H1 (cell line): Measurements from ENCODE around the gene FJX1. TPM values are rescaled to one million over a fixed set of nuclear protein-coding genes. Genes with fewer than 3 reads are reported as not detected.

Experiments
- CTCF ChIA-PET: fragments of 300-600 bp; sonication (Branson Sonifier 250); formaldehyde crosslinking; loops from one replicate; lab custom pipeline; 2021; ENCODE audit not compliant: partially characterized antibody; lab: Charles Lee
- POLR2A ChIA-PET: fragments of 300-600 bp; sonication (Branson Sonifier 250); formaldehyde crosslinking; loops from one replicate; lab custom pipeline; 2021; ENCODE audit warnings: inconsistent platforms; ENCODE audit not compliant: partially characterized antibody; lab: Charles Lee
- DNase-seq, 2 experiments: peaks; one replicate each; pipeline versions ENCODE4 v3.0.0 to v3.0.0-alpha.2; 2010 to 2022; ENCODE audit warnings: low spot score in 2 of 2, low read depth in 1 of 2, mixed read lengths in 1 of 2
- FAIRE-seq: peaks from 2 replicates; lab custom pipeline; 2011; peaks lifted over from hg19 to GRCh38; lab: Jason Lieb, UNC
- H2AFZ ChIP-seq: 2 replicates; pipeline ENCODE4 v1.8.1; 2012; ENCODE audit warnings: low read length, inconsistent platforms
- H2AK5ac ChIP-seq: 2 replicates; pipeline ENCODE4 v1.6.1; 2013; ENCODE audit warnings: low read depth, low read length
- H2BK120ac ChIP-seq: replicated peaks from 2 replicates; pipeline ENCODE3; 2013; ENCODE audit warnings: low read depth, low read length, inconsistent platforms
- H2BK12ac ChIP-seq: 2 replicates; pipeline ENCODE4 v1.6.1; 2013; ENCODE audit warnings: low read depth, low read length
- H2BK15ac ChIP-seq: 2 replicates; pipeline ENCODE4 v1.6.1; 2013; ENCODE audit warnings: low read length
- H2BK20ac ChIP-seq: 2 replicates; pipeline ENCODE4 v1.6.1; 2013; ENCODE audit warnings: low read length
- H2BK5ac ChIP-seq: 2 replicates; pipeline ENCODE4 v1.6.1; 2013; ENCODE audit warnings: low read depth, low read length
- H3K14ac ChIP-seq: 2 replicates; pipeline ENCODE4 v1.6.1; 2013; ENCODE audit warnings: inconsistent platforms; ENCODE audit not compliant: insufficient read length
- H3K18ac ChIP-seq: 2 replicates; pipeline ENCODE4 v1.6.1; 2013; ENCODE audit warnings: low read length; ENCODE audit errors: extremely low read depth
- H3K23ac ChIP-seq: 2 replicates; pipeline ENCODE4 v1.6.1; 2013; ENCODE audit warnings: inconsistent platforms; ENCODE audit not compliant: insufficient read length
- H3K23me2 ChIP-seq: 2 replicates; pipeline ENCODE4 v1.6.1; 2013; ENCODE audit warnings: low read depth, low read length
- H3K27ac ChIP-seq: 2 replicates; pipeline ENCODE4 v1.6.1; 2011; ENCODE audit warnings: low read depth, low read length, inconsistent platforms
- H3K27me3 ChIP-seq, 4 experiments: replicated peaks in 1 of 4; 1 replicate in 1 of 4; 2 replicates in 3 of 4; pipeline versions ENCODE4 v1.6.1 to v1.8.1; 2011 to 2013; ENCODE audit warnings: low read length in 3 of 4, mild to moderate bottlenecking in 3 of 4, inconsistent platforms in 2 of 4, mixed read lengths in 2 of 4, moderate library complexity in 1 of 4; ENCODE audit not compliant: control insufficient read depth in 3 of 4, insufficient read depth in 3 of 4; ENCODE audit errors: extremely low read depth in 1 of 4
- H3K36me3 ChIP-seq, 4 experiments: 2 replicates each; pipeline versions ENCODE4 v1.6.1 to v1.8.1; 2011 to 2013; ENCODE audit warnings: mild to moderate bottlenecking in 4 of 4, low read length in 3 of 4, moderate library complexity in 2 of 4, control low read depth in 1 of 4, inconsistent platforms in 1 of 4; ENCODE audit not compliant: insufficient read depth in 4 of 4, control insufficient read depth in 2 of 4
- H3K4ac ChIP-seq: replicated peaks from 2 replicates; pipeline ENCODE3; 2013; ENCODE audit warnings: low read length, low read depth, mixed read lengths, inconsistent platforms; ENCODE audit not compliant: insufficient read length
- H3K4me1 ChIP-seq, 4 experiments: replicated peaks in 1 of 4; 1 replicate in 1 of 4; 2 replicates in 3 of 4; pipeline versions ENCODE4 v1.6.1 to v1.8.1; 2011 to 2013; ENCODE audit warnings: low read length in 3 of 4, inconsistent platforms in 2 of 4, mixed read lengths in 1 of 4; ENCODE audit not compliant: insufficient read depth in 4 of 4, control insufficient read depth in 3 of 4
- H3K4me2 ChIP-seq, 2 experiments: 2 replicates each; pipeline versions ENCODE4 v1.6.1 to v1.8.1; 2011 to 2013; ENCODE audit warnings: low read depth in 2 of 2, low read length in 2 of 2, control low read depth in 1 of 2, inconsistent platforms in 1 of 2, mild to moderate bottlenecking in 1 of 2; ENCODE audit not compliant: insufficient read depth in 1 of 2
- H3K4me3 ChIP-seq, 4 experiments: fragments of 200-600, 300-600 bp in 1 of 4; sonication (generic), shearing (Covaris generic), sonication (Bioruptor Twin) in 1 of 4; 2 replicates each; pipeline versions ENCODE4 v1.5.1 to v1.8.1; 2011 to 2016; ENCODE audit warnings: low read length in 4 of 4, low read depth in 3 of 4, control low read depth in 2 of 4, inconsistent platforms in 2 of 4, mild to moderate bottlenecking in 2 of 4, mixed read lengths in 1 of 4, moderate library complexity in 1 of 4; ENCODE audit not compliant: insufficient read depth in 2 of 4; ENCODE audit errors: extremely low read depth in 1 of 4
- H3K56ac ChIP-seq: replicated peaks from 2 replicates; pipeline ENCODE3; 2013; ENCODE audit warnings: low read depth, mild to moderate bottlenecking, mixed read lengths, low read length, inconsistent platforms; ENCODE audit not compliant: insufficient read length
- H3K79me1 ChIP-seq: 2 replicates; pipeline ENCODE4 v1.6.1; 2013; ENCODE audit warnings: low read depth, low read length, control low read depth
- H3K79me2 ChIP-seq, 2 experiments: 2 replicates each; pipeline versions ENCODE4 v1.6.1 to v1.8.1; 2012 to 2013; ENCODE audit warnings: low read length in 2 of 2, mild to moderate bottlenecking in 2 of 2, inconsistent platforms in 1 of 2; ENCODE audit not compliant: insufficient read depth in 2 of 2, control insufficient read depth in 1 of 2
- H3K9ac ChIP-seq, 4 experiments: replicated peaks in 1 of 4; 1 replicate in 1 of 4; 2 replicates in 3 of 4; pipeline versions ENCODE4 v1.6.1 to v1.8.1; 2011 to 2013; ENCODE audit warnings: low read depth in 3 of 4, low read length in 3 of 4, control low read depth in 2 of 4, mild to moderate bottlenecking in 2 of 4, moderate library complexity in 2 of 4, inconsistent platforms in 1 of 4; ENCODE audit errors: extremely low read depth in 1 of 4
- H3K9me3 ChIP-seq, 2 experiments: 2 replicates each; pipeline versions ENCODE4 v1.6.1 to v1.8.1; 2012 to 2013; ENCODE audit warnings: mild to moderate bottlenecking in 2 of 2, moderate library complexity in 2 of 2, control low read depth in 1 of 2, inconsistent platforms in 1 of 2, low read depth in 1 of 2, low read length in 1 of 2, mixed read lengths in 1 of 2; ENCODE audit not compliant: insufficient read depth in 2 of 2
- H4K20me1 ChIP-seq, 2 experiments: replicated peaks in 1 of 2; 2 replicates each; pipeline versions ENCODE3 to v1.8.1; 2011 to 2013; ENCODE audit warnings: inconsistent platforms in 2 of 2, low read length in 2 of 2, mild to moderate bottlenecking in 1 of 2; ENCODE audit not compliant: insufficient read depth in 2 of 2, control insufficient read depth in 1 of 2
- H4K5ac ChIP-seq: 2 replicates; pipeline ENCODE4 v1.6.1; 2013; ENCODE audit warnings: low read length, low read depth, mixed read lengths, inconsistent platforms; ENCODE audit not compliant: insufficient read length
- H4K8ac ChIP-seq: 2 replicates; pipeline ENCODE4 v1.8.0; 2013; ENCODE audit warnings: mild to moderate bottlenecking, moderate library complexity, low read length, inconsistent platforms; ENCODE audit not compliant: insufficient read depth; ENCODE audit errors: extremely low read depth
- H4K91ac ChIP-seq: replicated peaks from 2 replicates; pipeline ENCODE3; 2013; ENCODE audit warnings: low read length, mixed read lengths, inconsistent platforms; ENCODE audit not compliant: insufficient read length
- SIX5 ChIP-seq: IDR thresholded peaks from 2 replicates; pipeline ENCODE4 v1.6.1; 2011; ENCODE audit warnings: mild to moderate bottlenecking, low read depth, low read length
- SUZ12 ChIP-seq: fragments of 200-600 bp; sonication (generic); IDR thresholded peaks from 2 replicates; pipeline ENCODE4 v1.6.1; 2012; ENCODE audit warnings: mild to moderate bottlenecking, inconsistent platforms, low read length, moderate library complexity, mixed read lengths
- WGBS, 2 experiments: shearing (Covaris generic) in 1 of 2; methylation state at CpG; one replicate each; pipeline versions ENCODE4 v1.1.6 to v1.1.7; 2013 to 2015; ENCODE audit warnings: low lambda C conversion rate in 2 of 2, mixed read lengths in 2 of 2, inconsistent platforms in 1 of 2, low coverage in 1 of 2, missing lambda C conversion rate in 1 of 2; ENCODE audit not compliant: insufficient replicate concordance in 2 of 2, insufficient coverage in 1 of 2, insufficient read length in 1 of 2; ENCODE audit errors: extremely low coverage in 1 of 2, missing lambda C conversion rate in 1 of 2; 5-methylcytosine and 5-hydroxymethylcytosine counted together
- polyA plus RNA-seq, 7 experiments: library from polyadenylated mRNA; depleted of rRNA in 3 of 7; stranded (reverse) in 5 of 7; unstranded in 2 of 7; fragments of >200 nt in 5 of 7; fragments of 200-250 nt in 2 of 7; gene quantifications; 1 replicate in 5 of 7; 2 replicates in 1 of 7; 4 replicates in 1 of 7; pipeline versions ENCODE4 v1.2.1 to v1.2.3, GENCODE V29; 2011 to 2013; ENCODE audit warnings: missing spikeins in 2 of 7, mixed read lengths in 2 of 7
- total RNA-seq: library from RNA; stranded (reverse); fragmentation: NEBNext Ultra II Directional; extraction: Animal tissue kit (Norgen Biotek cat#: 25700); gene quantifications from 2 replicates; pipeline ENCODE4 v1.2.1, GENCODE V29; 2021

FJX1 gene
- total and polyA plus RNA-seq, 2 of the 8 experiments (the other 6 are each of a cell fraction or from before 2014, with no cell fraction given): 6.3 to 13.3 TPM

GRCh38 chr11:35662061-35662648 lies 43.9 kb downstream of the FJX1 start:
- Histone ChIP-seq H3K23ac (no peak overlapping the region), H3K14ac (no peak overlapping the region), H3K79me2 (peaks cover 3 to 30% of the 10 kb centered on the region in 2 experiments; a peak in 3 of 4 replicates), H3K27me3 (peaks cover 1 to 32% (median 20%) of the 10 kb centered on the region in 4 experiments), H2BK120ac (no peak overlapping the region), H2BK5ac (0 out of 2 replicates have a peak overlapping the region, but pooled peaks have one; percentile 66), H4K91ac (no peak overlapping the region), H2BK12ac (peak overlapping the region; percentile 19; the same call in 1 of the 2 replicates), H3K18ac (no peak overlapping the region; the same call in 1 of the 2 replicates), H2BK20ac (no peak overlapping the region), H3K56ac (no peak overlapping the region), H2BK15ac (0 out of 2 replicates have a peak overlapping the region, but pooled peaks have one; percentile 72), H2AK5ac (no peak overlapping the region), H2AFZ (peak overlapping the region; percentile 89), H3K9me3 (peaks cover 12 to 23% of the 10 kb centered on the region in 2 experiments), H3K4me2 (peak overlapping the region; percentile 89 to 96), H4K20me1 (no peaks in the 10 kb centered on the region), H3K23me2 (peaks cover 12% of the 10 kb centered on the region; the same call in 1 of the 2 replicates), H3K36me3 (peaks cover 0 to 11% (median 2%) of the 10 kb centered on the region in 4 experiments; a peak in 1 of 8 replicates), H3K4me3 (peak overlapping the region; percentile 43 to 70 (median 52)), H3K4me1 (peaks cover 0 to 5% (median 3%) of the 10 kb centered on the region in 4 experiments; a peak in 3 of 7 replicates), H3K4ac (no peak overlapping the region), H4K8ac (no peak overlapping the region), H3K27ac (no peak overlapping the region), H3K79me1 (no peaks in the 10 kb centered on the region; the same call in 1 of the 2 replicates), H4K5ac (no peak overlapping the region), H3K9ac (no peak overlapping the region; a peak in 3 of 7 replicates)
- FAIRE-seq (no peak), DNase-seq (no peak)
- WGBS, 2 experiments: 10% methylated on average over 12 of the region's 12 CpGs; no CpG with 5 or more reads in 1 of the 2 experiments
- ChIA-PET POLR2A (interaction anchor here (2.1 kb wide), 1 partner anchor 43 kb away, joined by 14 read pairs; the partner anchor contains the start of gene FJX1), CTCF (interaction anchor here (0.5 to 1.2 kb wide), 2 partner anchors 45 to 340 kb away, joined by 3 read pairs; no protein-coding TSS in a partner anchor)
- TF ChIP-seq SUZ12 (peak; percentile 57; the same call in 1 of the 2 replicates), SIX5 (no peak)
